ENCODE data around the gene PDSS1.

PDSS1 gene

DNA sequence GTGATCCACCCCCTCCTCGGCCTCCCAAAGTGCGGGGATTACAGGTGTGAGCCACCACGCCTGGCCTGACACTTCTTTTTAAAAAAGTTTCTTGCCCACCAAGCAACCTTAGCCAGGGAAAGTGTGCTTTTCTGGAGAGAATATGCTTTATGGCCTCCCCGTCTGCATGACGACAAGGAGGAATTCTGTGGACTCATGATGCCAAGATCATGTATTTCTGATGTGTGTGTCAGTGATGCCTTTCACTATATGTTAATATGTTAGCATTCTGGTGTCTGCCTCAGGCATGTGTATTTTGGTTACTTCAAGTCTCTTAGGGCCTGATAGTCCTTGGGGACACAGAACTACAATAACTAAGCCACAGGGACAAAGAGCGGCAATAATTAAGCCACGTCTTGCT is 2.1 kb downstream of the PDSS1 start:
- no peak for DNase-seq (ENCODE audit: low spot score)

DNA sequence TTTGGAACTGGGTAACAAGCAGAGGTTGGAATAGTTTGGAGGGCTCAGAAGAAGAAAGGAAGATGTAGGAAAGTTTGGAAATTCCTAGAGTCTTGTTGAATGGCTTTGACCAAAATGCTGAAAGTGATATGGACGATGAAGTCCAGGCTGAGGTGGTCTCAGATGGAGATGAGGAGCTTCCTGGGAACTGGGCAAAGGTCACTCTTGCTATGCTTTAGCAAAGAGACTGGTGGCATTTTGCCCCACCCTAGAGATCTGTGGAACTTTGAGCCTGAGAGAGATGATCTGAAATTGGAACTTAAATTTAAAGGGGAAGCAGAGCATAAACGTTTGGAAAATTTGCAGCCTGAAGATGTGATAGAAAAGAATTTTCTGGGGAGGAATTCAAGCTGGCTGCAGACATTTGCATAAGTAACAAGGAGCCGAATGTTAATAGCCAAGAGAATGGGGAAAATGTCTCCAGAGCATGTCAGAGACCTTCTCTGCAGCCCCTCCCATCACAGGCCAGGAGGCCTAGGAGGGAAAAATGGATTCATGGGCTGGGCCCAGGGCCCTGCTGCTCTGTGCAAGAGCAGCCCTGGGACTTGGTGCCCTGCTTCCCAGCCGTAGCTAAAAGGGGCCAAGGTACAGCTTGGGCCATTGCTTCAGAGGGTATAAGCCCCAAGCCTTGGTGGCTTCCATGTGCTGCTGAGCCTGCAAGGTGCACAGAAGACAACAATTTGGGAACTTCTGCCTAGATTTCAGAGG is 3.6 kb downstream of the PDSS1 start:
- no peak for DNase-seq (ENCODE audit: low spot score)

DNA sequence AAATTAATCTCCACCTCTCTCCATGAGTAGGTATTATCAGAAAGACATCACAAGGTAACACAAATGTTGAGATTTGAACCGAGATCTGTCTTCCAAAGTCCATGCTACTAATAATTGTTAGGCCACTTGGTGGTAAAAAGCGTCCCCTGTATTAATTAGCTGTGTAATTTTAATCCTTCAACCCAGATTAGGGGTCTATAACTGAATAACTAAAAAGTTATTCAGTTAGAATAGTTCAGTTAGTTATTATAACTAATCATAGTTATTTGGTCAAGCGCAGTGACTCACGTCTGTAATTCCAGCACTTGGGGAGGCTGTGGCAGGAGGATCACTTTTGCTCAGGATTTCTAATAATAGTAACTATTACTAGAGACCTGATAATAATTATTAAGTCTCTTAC is 5.6 kb downstream of the PDSS1 start:
- DNase-seq (ENCODE audit: low spot score), result no peak

DNA sequence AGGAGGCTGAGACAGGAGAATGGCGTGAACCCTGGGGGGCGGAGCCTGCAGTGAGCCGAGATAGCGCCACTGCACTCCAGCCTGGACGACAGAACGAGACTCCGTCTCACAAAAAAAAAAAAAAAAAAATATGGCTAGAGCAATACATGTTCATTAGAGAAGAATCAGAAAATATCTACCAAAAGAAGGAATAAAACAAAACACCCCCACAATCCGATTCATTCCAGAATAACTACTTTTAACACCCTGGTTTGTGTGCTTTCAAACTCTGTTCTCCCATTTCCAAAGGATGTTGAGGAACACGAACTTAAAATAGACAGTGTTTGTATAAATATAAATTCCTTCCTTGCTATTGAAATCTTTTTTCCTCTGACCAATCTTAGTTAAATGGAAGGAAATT is 6.5 kb downstream of the PDSS1 start:
- DNase-seq (ENCODE audit: low spot score), result no peak

DNA sequence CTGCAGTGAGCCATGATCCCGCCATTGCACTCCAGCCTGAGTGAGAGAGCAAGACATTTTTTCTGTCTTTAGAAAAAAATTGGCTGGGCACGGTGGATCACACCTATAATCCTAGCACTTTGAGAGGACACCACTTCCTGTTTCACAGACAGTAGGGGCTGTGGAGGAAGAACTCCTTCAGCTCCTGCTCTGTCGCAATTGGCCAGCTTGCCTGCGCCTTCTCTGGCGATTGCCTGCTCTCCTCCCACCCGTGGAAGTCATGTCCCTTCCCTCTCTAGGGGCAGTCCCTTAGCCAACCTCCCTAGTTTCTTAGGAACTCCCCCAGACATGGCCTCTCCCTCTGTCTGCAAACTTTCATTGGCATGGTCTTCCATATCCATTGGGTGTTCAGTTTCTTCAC is 8.7 kb downstream of the PDSS1 start:
- no peak for DNase-seq (ENCODE audit: low spot score)

DNA sequence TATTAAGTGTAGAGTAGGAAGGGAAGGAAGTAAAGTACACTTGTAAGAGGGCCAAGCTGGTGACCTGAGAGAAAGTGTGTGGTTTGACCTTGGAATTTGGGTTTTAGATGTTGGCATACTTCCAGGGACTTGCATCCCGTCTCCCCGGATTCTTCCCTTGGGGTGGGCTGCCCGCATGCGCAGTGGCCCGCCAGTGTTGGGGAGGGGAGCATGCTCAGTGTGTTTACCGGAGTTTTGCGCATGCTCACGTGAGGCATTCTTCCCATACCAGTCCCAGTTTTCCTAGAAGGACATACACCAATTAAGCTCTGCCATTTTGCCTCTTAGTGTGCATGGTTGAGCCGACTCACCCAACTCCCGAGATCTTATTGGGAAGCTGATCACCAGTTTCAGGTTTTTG is 9.4 kb downstream of the PDSS1 start:
- DNase-seq (ENCODE audit: low spot score), result no peak

DNA sequence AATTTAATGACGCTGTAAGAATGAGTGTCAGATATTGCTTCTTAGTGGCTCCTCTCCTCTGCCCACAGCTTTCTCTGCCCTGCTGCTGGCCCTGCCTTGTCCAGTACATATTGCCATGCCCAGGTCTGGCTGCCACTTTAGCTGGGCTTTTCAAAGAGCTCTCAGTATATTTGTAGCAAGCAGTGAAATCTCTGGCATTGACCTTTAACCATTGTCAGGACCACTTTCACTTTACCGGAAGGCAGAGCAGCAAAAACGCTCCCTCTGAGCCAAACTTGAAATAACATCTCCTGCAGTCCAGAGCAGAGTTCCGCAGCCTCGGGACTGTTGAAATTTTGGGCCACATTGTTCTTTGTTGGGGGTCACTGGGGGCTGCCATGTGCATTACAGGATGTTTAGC is 13.8 kb downstream of the PDSS1 start:
- no peak for DNase-seq (ENCODE audit: low spot score)

DNA sequence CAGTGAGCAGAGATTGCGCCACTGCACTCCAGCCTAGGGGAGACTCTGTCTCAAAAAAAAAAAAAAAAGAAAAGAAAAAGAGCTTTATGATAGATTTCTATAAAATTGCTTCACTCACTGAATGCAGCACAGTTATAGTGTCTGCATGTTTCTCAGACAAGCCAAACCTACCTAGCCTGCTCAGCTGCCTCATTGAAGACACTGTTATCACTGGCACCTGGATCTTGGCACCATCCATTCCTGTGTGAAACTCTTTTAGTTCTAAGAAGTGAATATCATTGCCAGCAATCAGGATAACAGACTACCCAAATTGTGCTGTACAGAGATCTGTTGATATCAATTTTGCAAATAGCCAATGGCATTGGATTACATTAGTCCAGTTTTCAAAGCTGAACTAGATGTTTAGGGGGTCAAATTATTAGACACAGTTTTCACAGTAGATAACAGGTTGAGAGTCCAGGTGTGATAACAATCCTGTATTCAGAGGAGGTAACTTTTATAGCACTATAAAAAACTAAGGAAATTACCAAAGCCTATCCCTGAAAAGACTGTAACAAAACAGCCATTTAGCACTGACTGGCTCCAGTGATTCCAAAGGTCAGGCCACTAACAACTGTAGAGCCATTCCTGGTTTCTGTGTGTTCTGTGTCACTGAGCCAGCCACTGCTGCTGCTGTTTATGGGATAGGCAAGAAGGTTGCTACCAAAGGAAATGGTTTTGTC is 17.1 kb downstream of the PDSS1 start:
- no peak for DNase-seq (ENCODE audit: low spot score)

DNA sequence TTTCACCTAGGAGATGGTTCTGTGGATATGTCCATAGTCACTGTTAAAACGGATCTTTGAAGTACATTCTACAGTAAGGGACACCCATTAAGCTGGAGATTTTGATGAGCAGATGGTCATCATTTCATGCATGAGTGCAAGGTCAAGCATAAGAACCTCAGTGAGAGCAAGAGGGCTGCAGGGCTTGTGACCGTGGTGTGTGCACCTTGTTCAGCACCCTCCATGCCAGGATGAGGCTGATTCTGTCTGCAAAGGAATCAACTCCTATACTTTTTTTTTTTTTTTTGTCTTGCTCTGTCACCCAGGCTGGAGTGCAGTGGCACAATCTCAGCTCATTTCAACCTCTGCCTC is 17.6 kb downstream of the PDSS1 start:
- no peak for DNase-seq (ENCODE audit: low spot score)

DNA sequence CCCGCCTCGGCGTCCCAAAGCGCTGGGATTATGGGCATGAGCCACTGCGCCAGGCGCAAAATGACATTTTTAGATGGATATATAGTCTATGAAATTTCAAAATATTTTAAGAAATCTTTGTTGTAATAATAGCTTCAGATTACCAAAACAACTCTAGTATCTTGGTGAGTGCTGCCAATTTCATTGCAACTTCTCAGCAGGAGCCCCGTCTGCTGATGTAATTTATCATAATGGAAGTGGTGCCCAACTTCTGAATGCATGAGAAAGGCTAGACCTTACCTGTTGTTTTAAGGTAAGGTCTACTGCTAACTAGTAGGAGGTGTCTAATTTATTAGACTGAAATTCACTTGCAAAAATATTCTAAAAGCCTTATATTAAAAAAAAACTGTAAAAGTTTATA is 20.0 kb downstream of the PDSS1 start:
- DNase-seq (ENCODE audit: low spot score), result no peak

DNA sequence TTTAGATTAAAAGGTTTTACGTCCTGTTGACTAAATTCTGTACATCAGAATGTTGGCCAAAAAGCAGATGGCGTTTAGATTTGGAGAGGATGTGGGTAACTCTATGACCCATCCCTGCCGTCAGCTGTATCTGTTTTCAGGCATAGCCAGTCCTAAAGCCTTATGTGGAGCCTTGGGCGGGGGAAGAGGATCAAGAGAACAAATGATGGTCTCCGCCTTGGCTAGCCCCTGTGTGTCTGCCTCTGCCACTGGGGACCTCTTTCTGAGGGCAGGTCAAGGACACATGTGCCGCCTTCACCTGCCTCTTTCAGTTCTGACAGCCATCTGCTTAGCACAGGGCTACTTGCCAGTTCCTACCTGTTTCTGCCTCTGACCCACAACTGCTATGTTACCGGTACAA is 24.1 kb downstream of the PDSS1 start:
- DNase-seq (ENCODE audit: low spot score), result no peak

DNA sequence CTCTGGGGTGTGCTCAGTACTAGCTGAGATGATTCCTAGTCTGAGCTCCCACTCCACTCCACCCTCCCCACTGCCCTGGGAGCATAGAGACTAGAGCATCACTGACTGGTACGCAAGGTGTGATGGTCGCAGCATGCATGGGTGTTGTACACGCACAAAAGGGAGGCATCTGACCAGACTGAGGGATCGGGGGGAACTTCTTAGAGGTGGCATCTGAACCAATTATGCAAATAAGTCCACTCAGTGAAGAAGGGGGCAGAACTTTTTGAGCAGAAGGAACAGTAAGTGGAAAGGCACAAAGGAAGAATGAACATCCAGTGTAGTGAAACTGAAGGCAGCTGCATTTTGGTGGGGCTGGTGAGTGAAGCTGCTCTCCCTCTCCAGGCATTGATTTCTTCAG is 25.5 kb downstream of the PDSS1 start:
- DNase-seq (ENCODE audit: low spot score), result no peak

DNA sequence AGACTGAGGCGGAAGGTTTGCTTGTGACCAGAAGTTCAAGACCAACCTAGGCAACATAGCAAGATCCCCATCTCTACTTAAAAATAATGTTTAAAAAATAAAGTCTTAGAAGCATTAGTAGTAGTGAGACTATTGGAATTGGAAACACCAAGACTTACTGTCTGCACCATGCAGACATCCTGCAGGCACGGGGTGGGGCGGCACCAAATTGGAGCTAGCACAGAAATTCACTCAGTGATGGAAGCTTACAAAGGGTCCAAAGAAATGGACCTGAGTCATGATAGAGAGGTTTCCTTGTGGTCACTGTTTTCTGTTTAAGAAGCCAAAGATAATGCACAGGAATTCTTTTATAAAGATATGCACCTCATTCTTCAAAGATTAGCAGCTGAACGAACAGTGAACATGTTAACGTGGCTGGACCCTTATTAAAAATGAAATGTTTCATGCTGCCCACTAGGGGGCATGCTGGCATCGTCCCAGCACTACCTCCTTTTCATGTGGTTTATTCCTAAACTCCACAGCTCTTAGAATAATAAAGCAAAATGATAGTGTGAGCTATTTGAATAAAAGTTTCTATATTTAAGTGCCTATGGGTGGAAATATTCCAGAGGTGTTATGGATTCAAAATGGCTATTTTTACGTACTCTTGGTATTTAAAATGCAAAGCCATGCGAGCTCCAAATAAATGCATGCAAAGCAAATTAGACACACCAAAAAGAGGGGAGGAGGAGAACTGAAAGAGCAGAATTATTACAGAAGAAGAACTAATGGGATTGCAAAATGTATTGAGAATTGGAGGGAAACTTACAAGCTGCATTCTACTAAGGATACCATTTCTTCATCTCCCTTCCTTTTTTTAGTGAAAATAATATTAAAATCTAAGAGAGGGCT is 28.6 kb downstream of the PDSS1 start:
- peak; percentile 70 for DNase-seq (ENCODE audit: low spot score)

DNA sequence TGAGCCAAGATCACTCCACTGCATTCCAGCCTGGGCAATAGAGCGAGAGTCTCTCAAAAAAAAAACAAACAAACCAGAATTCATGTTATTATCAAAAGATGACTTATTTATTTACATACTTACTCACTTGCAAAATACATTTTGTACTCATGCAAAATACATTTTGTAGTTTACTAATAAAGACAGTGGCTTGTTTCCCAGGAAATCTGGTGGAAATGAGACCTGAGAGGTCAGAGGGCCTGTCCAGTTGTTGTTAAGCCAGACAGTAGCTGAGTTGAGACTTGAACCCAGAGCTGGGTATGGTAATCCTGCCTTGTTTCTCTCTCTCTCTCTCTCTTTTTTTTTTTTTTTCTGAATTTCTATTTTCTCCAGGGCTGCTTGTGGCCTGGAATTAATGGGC is 29.5 kb downstream of the PDSS1 start:
- no peak for DNase-seq (ENCODE audit: low spot score)

DNA sequence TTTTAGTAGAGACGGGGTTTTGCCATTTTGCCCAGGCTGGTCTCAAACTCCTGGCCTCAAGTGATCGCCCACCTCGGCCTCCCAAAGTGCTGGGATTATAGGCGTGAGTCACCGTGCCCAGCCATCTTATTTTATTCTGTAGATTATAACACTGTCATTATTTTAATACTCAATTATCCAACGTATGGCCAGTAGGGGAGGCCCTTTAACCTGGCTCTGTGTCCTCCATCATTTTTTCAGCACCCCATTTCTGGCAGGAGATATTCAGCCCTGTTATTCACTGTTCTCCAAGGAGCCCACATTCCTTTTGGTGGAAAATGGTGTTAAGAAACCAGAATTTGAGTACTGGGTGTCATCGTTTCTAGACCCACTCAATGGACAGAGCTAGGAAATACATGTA is 31.5 kb downstream of the PDSS1 start:
- no peak for DNase-seq (ENCODE audit: low spot score)

DNA sequence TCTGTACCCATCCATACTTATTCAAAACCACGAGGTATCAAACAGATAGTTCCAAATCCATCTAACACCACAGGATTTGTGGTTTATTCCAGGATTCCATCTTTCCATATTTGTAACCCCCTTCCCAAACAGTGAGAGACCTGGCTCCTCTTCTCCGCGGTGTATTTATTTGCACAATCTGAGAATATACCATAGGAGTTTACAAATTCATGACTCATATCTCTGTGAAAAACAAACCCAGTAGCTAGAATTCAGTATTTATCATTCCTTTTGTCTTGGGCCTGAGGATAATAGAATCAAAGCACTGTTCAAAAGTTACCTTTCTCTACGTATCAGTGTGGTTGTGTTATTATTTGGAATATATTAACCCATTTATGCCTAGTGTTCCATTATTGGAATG is 31.9 kb downstream of the PDSS1 start:
- DNase-seq (ENCODE audit: low spot score), result no peak

DNA sequence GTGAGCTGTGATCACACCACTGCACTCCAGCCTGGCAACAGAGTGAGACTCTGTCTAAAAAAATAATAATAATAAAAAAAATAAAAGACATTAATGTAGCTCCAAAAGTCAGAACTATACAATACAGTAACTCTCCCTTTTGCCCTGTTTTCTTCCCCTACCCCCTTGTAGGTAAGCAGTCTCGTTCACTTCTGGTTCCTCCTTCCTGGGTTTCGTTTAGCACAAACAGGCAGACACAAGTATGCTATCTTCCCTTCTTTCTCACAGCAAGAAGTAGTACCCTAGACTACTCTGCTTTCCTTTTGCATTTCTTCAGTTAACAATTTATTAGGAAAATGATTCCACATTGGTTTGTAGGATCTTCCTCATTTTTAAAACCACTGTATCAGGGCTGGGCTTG is 33.1 kb downstream of the PDSS1 start:
- no peak for DNase-seq (ENCODE audit: low spot score)

DNA sequence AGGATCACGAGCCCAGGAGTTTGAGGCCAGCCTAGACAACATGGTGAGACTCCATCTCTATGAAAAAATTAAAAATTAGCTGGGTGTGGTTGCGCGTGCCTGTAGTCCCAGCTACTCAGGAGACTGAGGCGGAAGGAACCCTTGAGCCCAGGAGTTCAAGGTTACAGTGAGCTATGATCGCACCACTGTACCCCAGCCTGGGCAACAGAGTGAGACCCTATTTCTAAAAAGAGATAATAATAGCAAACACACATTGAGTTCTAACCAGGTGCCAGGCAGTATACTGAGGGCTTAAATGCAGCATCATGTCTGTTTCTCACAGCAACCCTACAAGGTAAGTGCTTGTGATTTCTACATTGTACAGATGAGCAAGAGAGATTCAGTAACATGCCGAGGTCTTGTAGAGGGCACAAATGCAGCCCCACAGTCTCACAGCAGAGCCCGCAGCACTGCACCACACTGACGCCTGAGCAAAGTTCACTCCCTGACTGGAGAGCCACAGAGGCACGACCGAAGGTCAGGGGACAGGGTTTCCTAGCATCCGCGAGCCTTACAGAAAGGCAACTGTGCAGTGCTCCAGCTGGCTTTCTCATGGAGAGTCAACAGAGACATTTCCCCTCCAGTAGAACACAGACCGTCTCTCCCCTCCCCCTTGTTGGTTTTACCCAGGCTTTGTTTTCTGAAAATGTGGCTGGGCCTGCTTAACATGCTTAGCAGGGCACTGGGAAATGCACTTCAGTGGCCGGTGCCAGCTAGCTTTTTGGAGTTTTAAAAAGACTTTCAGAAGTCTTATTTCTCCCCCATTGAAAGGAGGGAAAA is 36.5 kb downstream of the PDSS1 start:
- no peak for DNase-seq (ENCODE audit: low spot score)

DNA sequence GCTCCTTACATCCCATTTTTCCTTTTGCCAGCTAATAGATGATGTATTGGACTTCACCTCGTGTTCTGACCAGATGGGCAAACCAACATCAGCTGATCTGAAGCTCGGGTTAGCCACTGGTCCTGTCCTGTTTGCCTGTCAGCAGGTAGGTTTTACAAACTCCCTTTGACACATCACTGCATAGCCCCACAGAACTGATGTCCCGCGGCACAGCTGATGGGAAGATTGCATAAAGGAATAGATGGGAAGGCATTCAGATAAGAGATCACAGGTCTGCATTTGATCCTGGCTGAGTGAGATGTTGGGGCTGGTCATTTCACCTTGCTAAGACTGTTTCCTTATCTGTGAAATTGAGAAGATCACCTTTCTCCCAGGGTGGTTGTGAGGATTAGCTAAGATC is 37.9 kb downstream of the PDSS1 start:
- DNase-seq (ENCODE audit: low spot score), result no peak

DNA sequence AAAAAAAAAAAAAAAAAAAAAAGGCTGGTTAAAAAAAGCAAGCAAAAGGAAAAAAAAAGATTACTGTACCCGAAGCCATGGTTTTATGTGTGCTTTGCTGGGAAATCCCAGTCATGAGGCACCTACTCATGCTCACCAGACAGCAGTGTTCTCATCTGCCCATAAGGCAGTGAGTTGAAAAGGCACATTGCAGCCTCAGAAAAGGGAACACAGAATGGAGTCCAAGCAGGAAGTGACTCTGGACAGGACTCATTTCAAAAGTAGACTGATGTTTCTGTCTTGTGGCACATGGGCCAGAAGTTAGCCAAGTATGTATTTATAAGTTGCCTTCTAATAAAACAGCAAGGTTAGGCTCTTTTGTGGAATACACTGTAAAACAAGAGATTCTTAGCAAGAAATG is 40.2 kb downstream of the PDSS1 start:
- DNase-seq (ENCODE audit: low spot score), result peak; percentile 13

DNA sequence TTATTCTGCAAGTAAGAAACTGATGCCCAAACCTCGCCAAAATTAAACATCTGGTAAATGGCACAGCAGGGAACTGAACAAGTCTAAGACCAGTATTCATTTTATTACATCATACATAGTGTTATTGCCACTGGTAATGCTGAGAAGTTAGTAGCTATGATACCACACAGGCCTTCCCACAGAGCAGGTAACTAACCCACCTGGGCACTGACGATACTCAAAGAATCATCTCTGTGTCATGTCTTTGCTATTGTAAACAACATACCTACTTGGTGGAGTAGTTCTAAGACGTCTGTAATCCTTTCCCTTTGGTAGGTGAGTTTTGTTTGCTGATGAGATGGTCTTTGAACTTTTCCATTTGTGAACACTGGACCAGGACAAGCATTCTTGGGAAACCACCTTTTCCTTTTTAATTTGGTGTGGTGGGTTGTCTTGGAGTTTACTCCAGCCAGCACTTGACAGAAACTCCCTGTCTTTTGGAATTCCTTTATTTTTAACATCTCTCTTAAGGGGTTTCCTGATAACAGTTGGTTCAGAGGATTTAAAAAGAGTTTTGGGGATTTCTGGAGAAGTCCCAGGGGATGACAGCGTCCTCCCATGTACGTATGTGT is 40.9 kb downstream of the PDSS1 start:
- no peak for DNase-seq (ENCODE audit: low spot score)
